HG03108 (cell line): Measurements from ENCODE around the gene BHMT2.

ENCODE experiments used
- ATAC-seq: cut with Tn5 transposase; IDR thresholded peaks from one replicate; pipeline ENCODE4 v1.9.1; 2021; ENCODE audit warnings: moderate library complexity; ENCODE audit not compliant: unreplicated experiment

Gene BHMT2

GRCh38 chr5:79069488-79070349 is at the start of gene BHMT2, which contains the start of gene DMGDH:
TSS of gene BHMT2 (plus strand) at chr5:79069767. CDS start at chr5:79069783, 16 bp downstream.
TSS of gene DMGDH (minus strand) at chr5:79069674. CDS start at chr5:79069620, 54 bp downstream.
- no peak for ATAC-seq

GRCh38 chr5:79020861-79021561 is 48.6 kb upstream of the BHMT2 start:
- no peak for ATAC-seq

GRCh38 chr5:79021753-79022152 is 47.8 kb upstream of the BHMT2 start:
- no peak for ATAC-seq

- no peak for ATAC-seq
These were observed 46.8 kb upstream of the BHMT2 start for GRCh38 chr5:79022771-79023170.

- no peak for ATAC-seq
These were observed 46.2 kb upstream of the BHMT2 start for GRCh38 chr5:79023348-79023747.

- no peak for ATAC-seq
These were observed 45.6 kb upstream of the BHMT2 start for GRCh38 chr5:79023947-79024346.

- ATAC-seq = no peak
These were observed 44.5 kb upstream of the BHMT2 start for GRCh38 chr5:79025054-79025472.

- ATAC-seq = no peak
These were observed 38.7 kb upstream of the BHMT2 start for GRCh38 chr5:79030663-79031484.

- ATAC-seq = no peak
These were observed 38.1 kb upstream of the BHMT2 start for GRCh38 chr5:79031485-79031867.

- no peak for ATAC-seq
These were observed 37.4 kb upstream of the BHMT2 start for GRCh38 chr5:79032031-79032695.

GRCh38 chr5:79032782-79033181 is 36.8 kb upstream of the BHMT2 start:
- ATAC-seq = no peak

GRCh38 chr5:79035237-79035636 is 34.3 kb upstream of the BHMT2 start:
- ATAC-seq = no peak

GRCh38 chr5:79036769-79037168 is 32.8 kb upstream of the BHMT2 start:
- ATAC-seq = no peak

- ATAC-seq = no peak
These were observed 27.4 kb upstream of the BHMT2 start for GRCh38 chr5:79042188-79042587.

- no peak for ATAC-seq
These were observed 22.4 kb upstream of the BHMT2 start for GRCh38 chr5:79047199-79047598.

- ATAC-seq = no peak
These were observed 21.1 kb upstream of the BHMT2 start for GRCh38 chr5:79048437-79048836.

- ATAC-seq = no peak
These were observed 19.1 kb upstream of the BHMT2 start for GRCh38 chr5:79050498-79050897.

GRCh38 chr5:79053321-79053720 is 16.2 kb upstream of the BHMT2 start:
- ATAC-seq = no peak

- ATAC-seq = no peak
These were observed 14.6 kb upstream of the BHMT2 start for GRCh38 chr5:79055017-79055416.

- no peak for ATAC-seq
These were observed 12.7 kb upstream of the BHMT2 start for GRCh38 chr5:79056847-79057246.

- ATAC-seq = no peak
These were observed 9.9 kb upstream of the BHMT2 start for GRCh38 chr5:79059674-79060073.
